GM18502 (cell line): ENCODE measurements around the gene GBX2.

Source experiments
- ATAC-seq: cut with Tn5 transposase; IDR thresholded peaks from one replicate; pipeline ENCODE4 v1.9.1; 2021; ENCODE audit warnings: mild to moderate bottlenecking; ENCODE audit not compliant: unreplicated experiment, poor library complexity

Gene GBX2

DNA sequence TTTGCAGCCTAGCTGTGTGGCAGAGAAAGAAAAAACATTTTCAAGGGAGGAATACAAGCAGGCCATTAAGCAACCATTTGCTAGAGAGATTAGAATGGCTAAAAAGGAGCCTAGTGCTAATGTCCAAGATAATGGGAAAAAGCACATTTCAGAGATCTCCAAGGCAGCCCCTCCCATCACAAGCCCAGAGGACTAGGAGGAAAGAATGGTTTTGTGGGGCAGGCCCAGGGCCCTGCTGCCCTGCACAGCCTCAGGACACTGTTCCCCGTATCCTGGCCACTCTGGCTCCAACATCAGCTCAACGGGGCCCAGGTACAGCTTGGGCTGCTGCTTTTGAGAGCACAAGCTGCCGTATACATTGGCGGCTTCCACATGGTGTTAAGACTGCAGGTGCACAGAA, 16.5 kb upstream of the GBX2 start:
- no peak for ATAC-seq

DNA sequence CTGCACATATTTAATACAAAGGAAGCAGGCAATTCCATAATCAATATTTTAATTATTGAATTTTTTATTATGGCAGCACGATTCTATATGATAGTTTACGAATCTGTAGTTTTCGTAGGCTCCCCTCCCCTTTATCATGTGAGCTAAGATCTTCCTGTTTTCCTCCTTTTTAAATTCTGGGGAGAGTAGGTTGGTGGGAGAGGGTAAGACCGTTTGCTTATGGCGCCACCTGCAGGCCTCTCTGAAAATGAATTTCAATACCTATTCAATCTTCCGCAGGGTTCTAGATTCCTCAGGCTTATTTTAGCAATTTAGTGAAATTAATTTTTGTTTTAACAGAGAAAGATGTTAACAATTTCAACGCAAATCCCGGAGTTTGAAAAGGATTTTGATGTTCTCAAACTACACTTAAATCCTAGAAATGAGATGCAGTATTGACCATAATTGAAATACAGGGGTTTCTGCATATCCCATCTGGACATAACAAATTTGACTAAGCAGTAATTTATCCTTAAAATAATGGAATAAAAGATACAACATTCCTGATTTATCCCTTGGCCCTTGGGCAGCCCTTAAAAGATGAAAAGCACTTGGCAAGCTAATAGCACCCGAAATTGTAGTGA, 12.8 kb upstream of the GBX2 start:
- no peak for ATAC-seq

DNA sequence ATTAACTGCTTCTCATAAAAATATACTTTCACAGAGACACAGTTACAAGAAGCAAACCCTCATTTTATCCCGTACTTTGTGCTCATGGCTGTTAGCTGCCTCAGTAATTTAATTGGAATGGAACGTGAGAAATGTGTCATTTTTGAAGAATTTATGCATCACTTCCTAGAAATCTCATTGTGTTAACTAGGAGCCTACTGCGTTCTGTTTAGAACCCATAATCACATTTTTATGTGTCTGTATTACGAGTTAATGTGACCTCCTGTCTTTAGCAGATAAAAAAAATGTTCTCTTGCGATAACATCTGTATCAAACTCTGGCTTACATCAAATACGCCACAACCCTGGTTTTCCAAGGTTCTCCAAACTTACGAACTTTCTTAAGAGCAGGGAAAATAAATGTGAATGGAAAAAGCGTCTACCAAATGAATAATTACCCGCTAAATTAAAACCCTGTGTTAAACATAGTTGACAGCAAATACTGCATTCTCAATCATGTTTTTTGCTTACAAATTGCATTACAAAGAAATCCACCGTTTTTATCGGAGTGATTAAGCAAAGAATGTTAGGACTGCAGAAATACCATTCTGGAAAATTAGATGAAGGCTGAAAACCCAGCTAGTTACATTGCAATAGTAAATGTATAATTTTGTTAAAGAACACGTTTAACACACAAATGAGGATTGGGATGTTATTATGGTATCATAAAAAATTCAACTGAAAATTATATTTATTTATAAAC, 12.1 kb upstream of the GBX2 start:
- ATAC-seq = no peak

- no peak for ATAC-seq
Measured at GRCh38 chr2:236179236-236180075, 11.3 kb upstream of the GBX2 start.

DNA sequence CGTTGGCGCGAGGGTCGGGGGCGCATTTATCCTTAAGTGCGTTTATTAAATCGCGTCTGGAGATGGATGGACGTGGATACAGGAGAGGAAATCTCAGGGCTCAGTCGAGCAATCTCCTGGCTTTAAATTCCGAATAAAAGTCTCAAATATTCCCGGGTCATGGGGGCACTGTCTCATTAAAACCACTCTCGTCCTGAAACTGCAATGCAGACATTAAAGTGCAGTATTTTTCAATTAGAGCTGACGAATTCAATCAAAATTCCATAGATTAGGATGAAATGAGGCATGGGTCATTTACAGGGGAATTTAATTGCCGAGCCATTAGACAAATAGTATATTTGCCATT, 10.7 kb upstream of the GBX2 start:
- no peak for ATAC-seq

DNA sequence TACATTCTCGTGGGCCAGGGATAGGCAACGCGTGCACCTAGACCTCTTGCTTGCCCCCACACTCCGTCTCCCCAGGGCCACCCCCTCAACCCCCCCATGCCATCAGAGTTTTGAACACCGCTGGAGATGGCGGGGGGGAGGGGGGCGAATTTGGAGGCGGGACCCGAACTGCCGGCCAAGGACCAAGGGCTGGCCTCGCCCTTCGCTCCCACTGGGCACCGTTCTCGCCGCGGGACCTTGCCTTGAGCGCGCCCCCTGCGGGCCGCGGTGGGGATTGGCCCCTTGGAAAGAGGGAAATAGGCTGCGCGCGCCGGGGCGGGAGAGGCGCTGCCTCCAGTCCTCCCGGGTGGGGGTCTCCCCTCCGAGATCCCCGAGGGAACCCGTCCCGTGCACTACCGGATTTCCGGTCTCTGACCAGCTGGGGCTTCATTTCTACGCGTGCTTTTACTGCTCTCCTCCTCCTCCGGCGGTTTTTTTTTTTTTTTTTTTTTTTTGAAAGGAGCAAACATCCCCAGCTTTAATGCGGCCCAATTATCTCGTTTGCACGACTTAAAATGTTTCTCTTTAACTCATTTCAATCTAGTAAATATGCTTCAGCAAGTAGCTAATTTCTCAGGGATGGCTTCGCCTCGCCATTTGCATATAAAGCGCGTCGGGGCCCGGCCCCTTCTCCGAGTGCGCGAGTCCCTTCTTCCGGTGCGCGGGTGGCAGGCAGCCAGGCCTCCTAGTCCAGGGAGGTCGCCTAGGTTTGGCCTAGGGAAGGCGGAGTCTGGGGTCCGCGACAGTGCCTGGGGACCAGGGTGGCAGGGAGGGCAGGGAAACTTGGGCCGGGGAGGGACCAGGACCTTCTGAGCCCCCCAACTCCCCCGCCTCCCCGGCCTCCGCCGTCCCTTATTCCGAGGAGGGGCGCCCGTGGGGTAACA, 10.0 kb upstream of the GBX2 start:
- ATAC-seq = no peak

- no peak for ATAC-seq
Measured at GRCh38 chr2:236177604-236177966, 9.4 kb upstream of the GBX2 start.

- ATAC-seq = no peak
Measured at GRCh38 chr2:236176951-236177350, 8.8 kb upstream of the GBX2 start.

DNA sequence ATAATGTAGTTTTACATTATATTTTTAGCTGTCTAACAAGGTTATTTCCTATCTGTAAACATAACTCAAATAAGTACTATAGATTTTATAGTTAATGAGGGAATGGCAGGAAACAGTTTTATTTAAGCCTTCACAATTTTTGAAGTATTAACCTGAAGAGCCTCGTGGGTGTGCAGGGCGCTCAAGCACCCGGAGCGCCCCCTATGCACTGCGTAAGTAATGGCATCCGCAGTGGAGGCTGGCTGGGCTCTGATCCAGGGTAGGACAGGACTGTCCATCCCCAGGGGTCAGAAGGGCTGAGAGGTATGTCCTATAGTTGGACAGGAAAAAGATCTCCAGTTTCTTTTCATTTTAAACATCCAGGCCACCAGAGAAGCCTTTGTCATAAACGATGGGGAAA, 8.2 kb upstream of the GBX2 start:
- no peak for ATAC-seq

DNA sequence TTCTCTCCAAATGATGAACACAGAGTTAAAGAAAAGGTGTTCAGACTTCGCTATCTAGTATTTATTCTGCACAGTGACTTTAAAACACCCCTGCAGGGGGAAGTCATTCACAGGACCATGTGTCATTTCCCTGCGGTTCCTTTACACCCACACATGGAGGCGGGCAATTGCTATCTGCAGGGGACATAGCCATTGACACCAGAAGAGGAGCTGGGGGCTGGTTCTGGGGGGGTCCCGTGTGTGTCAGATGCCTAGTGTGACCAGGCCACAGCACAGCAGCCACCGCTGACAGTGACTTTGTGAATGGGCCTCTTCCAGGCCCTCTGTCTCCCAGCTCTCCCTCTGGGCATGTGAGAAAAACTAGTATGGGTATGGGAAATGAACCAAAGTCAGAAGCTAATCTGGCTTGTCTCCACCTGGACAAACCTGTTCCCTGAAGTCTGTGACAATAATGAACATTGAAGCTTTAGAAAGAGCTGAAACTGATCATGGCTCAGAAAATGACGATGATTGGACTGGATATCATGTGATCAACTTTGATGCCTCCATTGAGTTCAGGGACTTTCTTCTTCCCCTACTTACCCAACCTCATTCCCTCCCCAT, 7.5 kb upstream of the GBX2 start:
- no peak for ATAC-seq

DNA sequence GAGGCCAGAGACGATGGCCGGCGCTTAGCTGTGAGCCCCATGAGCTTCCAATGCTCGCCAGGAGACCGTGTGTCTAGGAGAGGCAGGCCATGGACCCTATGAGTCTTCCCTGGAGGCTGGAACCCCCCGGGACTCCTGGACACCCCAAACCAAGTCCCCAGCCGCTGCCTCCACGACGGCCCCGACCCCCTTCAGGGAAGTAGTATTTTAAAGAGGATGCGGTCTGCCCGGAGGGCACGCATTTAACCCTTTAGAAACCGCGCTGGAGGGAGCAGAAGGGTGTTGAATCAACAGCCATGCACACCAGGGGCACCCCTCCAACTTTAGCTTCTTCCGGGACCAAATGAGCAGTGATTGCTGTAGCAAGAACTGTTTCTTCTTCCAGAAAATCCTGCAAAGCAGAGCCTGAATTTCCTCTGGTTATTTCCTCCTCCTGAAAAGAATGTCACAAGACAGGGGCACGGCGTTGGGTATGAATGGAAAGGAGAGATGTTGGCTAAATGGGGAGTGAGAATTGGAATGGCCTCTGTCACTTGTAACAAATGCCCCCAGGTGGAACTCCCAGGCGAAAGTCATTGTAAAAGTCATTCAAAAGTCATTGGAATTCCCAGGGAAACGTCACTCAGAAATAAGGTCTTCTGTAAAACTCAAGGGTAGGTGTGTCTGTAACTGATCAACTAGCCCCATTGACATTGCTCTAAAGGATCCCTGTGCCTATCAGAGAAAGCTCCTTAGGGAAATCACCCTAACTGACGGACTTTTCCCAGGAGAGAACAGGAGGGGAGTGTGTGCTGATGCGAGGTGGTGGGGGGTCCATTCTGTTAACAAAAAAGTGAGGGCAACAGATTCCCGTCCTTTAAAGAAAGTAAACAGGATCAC, 5.8 kb upstream of the GBX2 start:
- no peak for ATAC-seq

DNA sequence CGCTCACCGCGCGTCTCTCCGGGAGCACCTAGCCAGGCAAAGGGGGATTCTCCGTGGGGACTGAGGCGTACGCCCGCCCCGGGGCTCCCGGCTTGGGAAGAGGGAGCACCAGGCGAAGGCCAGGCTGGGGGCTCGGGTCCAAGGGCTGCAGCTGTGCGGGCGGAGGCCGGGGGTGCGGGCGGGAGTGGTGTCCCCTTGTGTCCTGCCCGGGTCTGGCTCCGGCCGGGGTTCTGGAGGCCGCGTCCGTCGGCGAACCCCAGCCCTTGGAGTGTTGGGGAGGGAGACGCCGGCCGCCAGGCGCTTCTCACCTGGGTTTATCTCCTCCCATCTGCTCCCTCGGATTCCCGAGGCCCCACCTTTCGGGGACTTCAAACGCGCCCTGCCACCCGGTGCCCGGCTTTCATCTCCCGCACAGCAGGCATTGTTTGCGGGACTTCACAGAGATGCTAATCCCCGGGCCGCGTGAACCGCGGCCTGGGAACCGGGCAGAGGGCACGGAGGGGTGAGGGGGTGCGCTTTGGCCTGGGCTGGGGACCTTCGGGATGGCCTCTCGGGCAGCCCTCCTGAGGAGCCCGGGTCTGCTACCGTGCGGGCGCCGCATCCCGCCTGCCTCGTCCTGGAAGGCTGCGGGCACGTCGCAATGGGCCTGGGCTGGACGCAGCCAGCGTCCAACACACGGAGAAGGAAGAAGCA, 5.0 kb upstream of the GBX2 start:
- no peak for ATAC-seq

DNA sequence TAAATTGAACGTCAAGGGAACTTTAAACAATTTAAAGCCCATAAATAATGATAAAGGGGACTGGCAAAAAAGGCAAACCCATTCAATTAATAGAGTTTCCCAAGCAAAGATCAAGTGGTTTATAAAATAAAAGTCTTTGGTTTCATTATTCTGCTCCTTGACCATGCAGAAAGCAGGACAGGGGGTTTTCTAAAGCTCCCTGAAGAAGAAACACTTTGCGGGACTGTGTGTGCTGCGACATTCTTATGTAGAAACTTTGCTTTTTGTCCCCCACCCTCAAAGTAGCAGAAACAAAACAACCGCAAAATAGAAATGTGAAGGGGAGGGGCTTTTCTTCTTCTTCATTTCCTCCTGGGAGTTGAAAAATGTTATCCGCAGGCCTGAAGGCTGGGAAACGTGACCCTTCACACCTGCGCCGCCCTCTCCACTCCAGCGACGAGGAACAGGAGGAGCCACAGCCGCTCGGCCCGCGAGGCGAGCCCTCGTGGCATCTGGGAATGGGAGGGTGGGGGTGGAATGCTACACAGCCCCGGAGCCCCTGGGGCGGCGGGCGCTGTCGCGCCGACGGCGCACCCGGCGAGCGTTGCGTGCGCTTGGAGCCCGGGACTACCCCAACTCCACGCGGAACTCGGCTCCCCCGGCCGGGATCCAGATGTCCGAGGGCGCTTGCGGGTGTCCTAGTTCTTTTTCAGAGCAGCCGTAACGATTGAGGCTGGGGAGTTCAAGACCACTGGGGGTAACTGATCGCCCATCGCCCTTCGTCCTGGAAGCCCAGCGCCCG, 4.3 kb upstream of the GBX2 start:
- ATAC-seq = no peak

GRCh38 chr2:236171680-236172254, 3.6 kb upstream of the GBX2 start:
- no peak for ATAC-seq

DNA sequence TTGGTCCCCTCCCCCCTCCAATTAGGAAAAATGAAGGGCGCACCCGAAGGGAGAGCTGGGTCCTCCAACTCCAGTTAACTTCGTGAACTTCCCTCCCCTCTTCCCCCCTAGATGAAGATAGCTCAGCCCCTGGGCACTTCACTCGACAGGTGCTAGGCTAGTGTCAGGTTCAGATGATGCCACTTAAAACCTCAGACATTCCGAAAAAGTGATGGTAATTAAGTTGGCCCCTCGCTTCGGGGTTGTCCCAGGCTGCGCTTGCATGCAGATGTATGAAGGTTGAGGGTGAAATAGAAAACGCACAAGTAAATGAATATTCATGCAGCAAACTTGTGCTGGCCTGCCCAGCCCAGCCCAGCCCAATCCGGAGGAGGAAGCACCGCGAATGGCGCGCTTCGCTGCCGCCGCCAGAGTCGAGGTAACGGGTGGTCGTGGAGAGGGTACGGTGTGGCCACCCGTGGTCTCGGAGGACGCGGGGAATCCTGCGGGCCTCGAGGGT, 3.0 kb upstream of the GBX2 start:
- no peak for ATAC-seq

DNA sequence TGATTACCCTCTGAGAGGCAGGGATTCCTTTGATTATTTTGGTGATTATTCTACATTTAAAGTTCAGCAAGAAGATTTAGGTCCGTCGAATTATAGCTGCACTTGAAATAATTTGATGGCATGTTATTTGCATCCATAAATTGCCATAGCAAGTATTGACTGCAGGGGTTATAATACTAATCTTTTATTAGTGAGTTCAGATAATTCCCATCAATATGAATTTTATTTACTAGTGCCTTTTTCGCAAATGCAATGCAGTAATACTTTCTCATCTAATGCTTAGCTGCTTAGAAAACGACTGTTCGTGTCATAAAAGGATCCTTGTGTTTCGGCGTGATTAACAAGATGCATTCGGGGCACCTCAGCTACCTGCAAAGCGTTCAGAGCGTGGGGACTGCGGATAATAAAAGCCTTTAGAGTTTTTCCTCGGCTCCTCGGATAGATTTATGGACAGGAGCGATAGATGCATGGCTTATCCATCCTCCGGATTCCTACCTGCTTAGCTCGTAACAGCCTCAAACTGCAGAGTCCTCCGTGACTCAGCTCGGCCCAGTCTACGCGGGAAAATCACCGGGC, 2.5 kb upstream of the GBX2 start:
- no peak for ATAC-seq
